ENCODE measurements around the gene TECPR2. TPM values are rescaled to one million over a fixed set of nuclear protein-coding genes. Genes with fewer than 3 reads are reported as not detected.

Gene TECPR2
- total and polyA plus RNA-seq, 3 experiments from 2014 or later: 4.5 to 11.6 (median 8.4) TPM

- CTCF ChIA-PET: no interaction called here
These were observed 129.8 kb downstream of the TECPR2 start for GRCh38 chr14:102492531-102492910.

GRCh38 chr14:102493096-102493495 lies 130.4 kb downstream of the TECPR2 start:
- no peaks in the 10 kb centered on the region for H3K36me3 ChIP-seq (ENCODE audit: insufficient read depth, low read length)
- Mint-ChIP-seq H3K36me3 (peaks cover 0 to 5% (median 0%) of the 10 kb centered on the region in 3 donors), H3K4me1 (no peaks in the 10 kb centered on the region), H3K4me3 (no peak overlapping the region), H3K9me3 (no peaks in the 10 kb centered on the region), H3K27me3 (no peaks in the 10 kb centered on the region), H3K27ac (no peak overlapping the region)
- ChIA-PET CTCF (interaction anchor here (1.9 kb wide), 1 partner anchor 55 kb away, joined by 7 read pairs; no protein-coding TSS in a partner anchor), POLR2A (no interaction called here)
- no peak overlapping the region for H3K27ac ChIP-seq (ENCODE audit: low read depth, low read length)
- H3K9me3 ChIP-seq (ENCODE audit: low read length): no peaks in the 10 kb centered on the region
- no peak for DNase-seq
- no peaks in the 10 kb centered on the region for H3K4me1 ChIP-seq (ENCODE audit: insufficient read depth, low read length)
- no peak overlapping the region for H3K4me3 ChIP-seq (ENCODE audit: low read length)
- no peaks in the 10 kb centered on the region for H3K27me3 ChIP-seq (ENCODE audit: insufficient read depth, low read length, poor library complexity, severe bottlenecking)

More at GRCh38 chr14:102492531-102492910, 129.8 kb downstream of the TECPR2 start:
- Mint-ChIP-seq H3K27me3 (no peaks in the 10 kb centered on the region), H3K27ac (no peak overlapping the region), H3K9me3 (no peaks in the 10 kb centered on the region), H3K4me3 (no peak overlapping the region), H3K4me1 (no peaks in the 10 kb centered on the region), H3K36me3 (no peaks in the 10 kb centered on the region)
- no peaks in the 10 kb centered on the region for H3K36me3 ChIP-seq (ENCODE audit: insufficient read depth, low read length)
- no peak for DNase-seq
- H3K27ac ChIP-seq (ENCODE audit: low read depth, low read length): no peak overlapping the region
- no peak overlapping the region for H3K4me3 ChIP-seq (ENCODE audit: low read length)
- POLR2A ChIA-PET: no interaction called here
- no peaks in the 10 kb centered on the region for H3K9me3 ChIP-seq (ENCODE audit: low read length)
- no peaks in the 10 kb centered on the region for H3K27me3 ChIP-seq (ENCODE audit: insufficient read depth, low read length, poor library complexity, severe bottlenecking)
- H3K4me1 ChIP-seq (ENCODE audit: insufficient read depth, low read length): no peaks in the 10 kb centered on the region

- Mint-ChIP-seq H3K27me3 (no peaks in the 10 kb centered on the region), H3K4me3 (peak overlapping the region in 1 of 7 donors; percentile 8), H3K27ac (no peak overlapping the region), H3K4me1 (no peaks in the 10 kb centered on the region), H3K9me3 (no peaks in the 10 kb centered on the region), H3K36me3 (peaks cover 0 to 8% (median 0%) of the 10 kb centered on the region in 3 donors)
- Histone ChIP-seq H3K9me3 (ENCODE audit: low read length) (no peaks in the 10 kb centered on the region), H3K27me3 (ENCODE audit: insufficient read depth, low read length, poor library complexity, severe bottlenecking) (no peaks in the 10 kb centered on the region), H3K4me3 (ENCODE audit: low read length) (no peak overlapping the region), H3K36me3 (ENCODE audit: insufficient read depth, low read length) (no peaks in the 10 kb centered on the region), H3K4me1 (ENCODE audit: insufficient read depth, low read length) (no peaks in the 10 kb centered on the region), H3K27ac (ENCODE audit: low read depth, low read length) (no peak overlapping the region)
- ChIA-PET CTCF (interaction anchor here (1.9 kb wide), 1 partner anchor 55 kb away, joined by 7 read pairs; no protein-coding TSS in a partner anchor), POLR2A (no interaction called here)
- DNase-seq: no peak
These were observed 130.8 kb downstream of the TECPR2 start for GRCh38 chr14:102493585-102493984.

- Histone ChIP-seq H3K36me3 (ENCODE audit: insufficient read depth, low read length) (no peaks in the 10 kb centered on the region), H3K9me3 (ENCODE audit: low read length) (no peaks in the 10 kb centered on the region), H3K27ac (ENCODE audit: low read depth, low read length) (no peak overlapping the region), H3K4me1 (ENCODE audit: insufficient read depth, low read length) (no peaks in the 10 kb centered on the region), H3K27me3 (ENCODE audit: insufficient read depth, low read length, poor library complexity, severe bottlenecking) (no peaks in the 10 kb centered on the region), H3K4me3 (ENCODE audit: low read length) (no peak overlapping the region)
- peak overlapping the region in 1 of 8 donors; percentile 42 for H3K27ac Mint-ChIP-seq
- no peaks in the 10 kb centered on the region for H3K27me3 Mint-ChIP-seq
- no peaks in the 10 kb centered on the region for H3K9me3 Mint-ChIP-seq
- no peak for DNase-seq
- peaks cover 4 to 10% (median 8%) of the 10 kb centered on the region in 3 donors for H3K4me1 Mint-ChIP-seq
- H3K36me3 Mint-ChIP-seq: peaks cover 0 to 18% (median 3%) of the 10 kb centered on the region in 3 donors
- POLR2A ChIA-PET: no interaction called here
- no peak overlapping the region for H3K4me3 Mint-ChIP-seq
- CTCF ChIA-PET: no interaction called here
These were observed 133.0 kb downstream of the TECPR2 start for GRCh38 chr14:102495491-102496330.

GRCh38 chr14:102496331-102496691 lies 133.6 kb downstream of the TECPR2 start:
- Mint-ChIP-seq H3K27ac (peak overlapping the region in 2 of 8 donors; percentile 29 to 66), H3K27me3 (no peaks in the 10 kb centered on the region), H3K36me3 (peaks cover 0 to 18% (median 3%) of the 10 kb centered on the region in 3 donors), H3K4me1 (peaks cover 4 to 15% (median 9%) of the 10 kb centered on the region in 3 donors), H3K9me3 (no peaks in the 10 kb centered on the region), H3K4me3 (no peak overlapping the region)
- no peaks in the 10 kb centered on the region for H3K27me3 ChIP-seq (ENCODE audit: insufficient read depth, low read length, poor library complexity, severe bottlenecking)
- no peak for DNase-seq
- no peak overlapping the region for H3K27ac ChIP-seq (ENCODE audit: low read depth, low read length)
- POLR2A ChIA-PET: no interaction called here
- no peaks in the 10 kb centered on the region for H3K9me3 ChIP-seq (ENCODE audit: low read length)
- CTCF ChIA-PET: no interaction called here
- no peak overlapping the region for H3K4me3 ChIP-seq (ENCODE audit: low read length)
- no peaks in the 10 kb centered on the region for H3K4me1 ChIP-seq (ENCODE audit: insufficient read depth, low read length)
- no peaks in the 10 kb centered on the region for H3K36me3 ChIP-seq (ENCODE audit: insufficient read depth, low read length)

GRCh38 chr14:102496958-102497744 lies 134.4 kb downstream of the TECPR2 start:
- CTCF ChIA-PET: no interaction called here
- H3K4me3 ChIP-seq (ENCODE audit: low read length): no peak overlapping the region
- DNase-seq: no peak
- H3K27ac Mint-ChIP-seq: peak overlapping the region in 1 of 8 donors; percentile 43
- H3K4me1 ChIP-seq (ENCODE audit: insufficient read depth, low read length): no peaks in the 10 kb centered on the region
- H3K4me3 Mint-ChIP-seq: peak overlapping the region in 1 of 7 donors; percentile 69
- no peaks in the 10 kb centered on the region for H3K9me3 ChIP-seq (ENCODE audit: low read length)
- peaks cover 4 to 15% (median 9%) of the 10 kb centered on the region in 3 donors for H3K4me1 Mint-ChIP-seq
- POLR2A ChIA-PET: no interaction called here
- H3K36me3 Mint-ChIP-seq: peaks cover 0 to 18% (median 3%) of the 10 kb centered on the region in 3 donors
- no peaks in the 10 kb centered on the region for H3K36me3 ChIP-seq (ENCODE audit: insufficient read depth, low read length)
- H3K9me3 Mint-ChIP-seq: no peaks in the 10 kb centered on the region
- H3K27me3 Mint-ChIP-seq: no peaks in the 10 kb centered on the region
- H3K27ac ChIP-seq (ENCODE audit: low read depth, low read length): no peak overlapping the region
- no peaks in the 10 kb centered on the region for H3K27me3 ChIP-seq (ENCODE audit: insufficient read depth, low read length, poor library complexity, severe bottlenecking)

- Mint-ChIP-seq H3K4me1 (peaks cover 4 to 15% (median 9%) of the 10 kb centered on the region in 3 donors), H3K4me3 (no peak overlapping the region), H3K27ac (peak overlapping the region in 1 of 8 donors; percentile 90), H3K36me3 (peaks cover 0 to 18% (median 3%) of the 10 kb centered on the region in 3 donors), H3K9me3 (no peaks in the 10 kb centered on the region), H3K27me3 (no peaks in the 10 kb centered on the region)
- no peak overlapping the region for H3K4me3 ChIP-seq (ENCODE audit: low read length)
- no peaks in the 10 kb centered on the region for H3K36me3 ChIP-seq (ENCODE audit: insufficient read depth, low read length)
- POLR2A ChIA-PET: no interaction called here
- CTCF ChIA-PET: no interaction called here
- no peaks in the 10 kb centered on the region for H3K27me3 ChIP-seq (ENCODE audit: insufficient read depth, low read length, poor library complexity, severe bottlenecking)
- no peaks in the 10 kb centered on the region for H3K4me1 ChIP-seq (ENCODE audit: insufficient read depth, low read length)
- H3K9me3 ChIP-seq (ENCODE audit: low read length): no peaks in the 10 kb centered on the region
- no peak overlapping the region for H3K27ac ChIP-seq (ENCODE audit: low read depth, low read length)
- DNase-seq: no peak
These were observed 135.4 kb downstream of the TECPR2 start for GRCh38 chr14:102497998-102498677.

All from CD8-positive, alpha-beta memory T cell (primary cell).